B cell (primary cell): Measurements from ENCODE around the gene CAPN14. TPM values are rescaled to one million over a fixed set of nuclear protein-coding genes. Genes with fewer than 3 reads are reported as not detected.

ENCODE experiments used
- ATAC-seq: fragments of 200-7000 bp; cut with Tn5 transposase; one replicate; pipeline ENCODE4 v1.10.0; 2021; ENCODE audit warnings: low read depth, mild to moderate bottlenecking, moderate number of reproducible peaks, moderate library complexity
- CTCF ChIA-PET: fragments of 350-600 bp; sonication (Branson Sonifier 250); formaldehyde crosslinking; loops from one replicate; lab custom pipeline; 2021; ENCODE audit warnings: antibody characterized with exemption, inconsistent platforms; lab: Charles Lee
- POLR2A ChIA-PET: fragments of 350-600 bp; sonication (Branson Sonifier 250); formaldehyde crosslinking; loops from one replicate; lab custom pipeline; 2021; ENCODE audit warnings: antibody characterized with exemption; lab: Charles Lee
- DNase-seq: peaks from one replicate; pipeline ENCODE4 v3.0.0; 2013
- H2AFZ ChIP-seq: 2 replicates; pipeline ENCODE4 v1.6.1; 2012; ENCODE audit warnings: mild to moderate bottlenecking, low read depth, low read length; ENCODE audit not compliant: insufficient read depth, poor library complexity, severe bottlenecking
- H3K27ac ChIP-seq, 2 donors: 1 replicate in 1 of 2; 2 replicates in 1 of 2; pipeline ENCODE4 v1.5.1; 2012 to 2013; ENCODE audit warnings: low read length in 2 of 2, mild to moderate bottlenecking in 2 of 2, moderate library complexity in 1 of 2
- H3K27me3 ChIP-seq, 4 experiments: fragments of 200-600 bp in 1 of 4; sonication (generic) in 1 of 4; replicated peaks in 1 of 4; 1 replicate in 2 of 4; 2 replicates in 2 of 4; pipeline versions ENCODE4 v1.6.1 to v1.7.0; 2013 to 2016; ENCODE audit warnings: low read length in 3 of 4, mild to moderate bottlenecking in 2 of 4, mixed read lengths in 1 of 4, moderate library complexity in 1 of 4; ENCODE audit not compliant: insufficient read depth in 4 of 4, control insufficient read depth in 3 of 4; ENCODE audit errors: control extremely low read depth in 1 of 4
- H3K36me3 ChIP-seq, 2 experiments: replicated peaks in 1 of 2; 1 replicate in 1 of 2; 2 replicates in 1 of 2; pipeline versions ENCODE4 v1.6.1 to v1.7.1; 2013; ENCODE audit warnings: low read length in 1 of 2; ENCODE audit not compliant: insufficient read depth in 2 of 2, control insufficient read depth in 1 of 2; ENCODE audit errors: control extremely low read depth in 1 of 2, extremely low read depth in 1 of 2
- H3K4me1 ChIP-seq, 2 donors: fragments of 200-600 bp in 1 of 2; sonication (generic) in 1 of 2; 1 replicate in 1 of 2; 2 replicates in 1 of 2; pipeline versions ENCODE4 v1.5.1 to v1.6.1; 2013 to 2017; ENCODE audit warnings: low read length in 2 of 2; ENCODE audit not compliant: control insufficient read depth in 2 of 2, insufficient read depth in 2 of 2
- H3K4me2 ChIP-seq: replicated peaks from 2 replicates; pipeline ENCODE3; 2012; ENCODE audit warnings: mild to moderate bottlenecking, low read depth, low read length; ENCODE audit not compliant: poor library complexity, severe bottlenecking
- H3K4me3 ChIP-seq, 5 experiments: fragments of 200-600 bp in 1 of 5; sonication (generic) in 1 of 5; 1 replicate in 3 of 5; 2 replicates in 2 of 5; pipeline versions ENCODE4 v1.5.1 to v1.7.0; 2011 to 2016; ENCODE audit warnings: low read length in 4 of 5, mild to moderate bottlenecking in 4 of 5, low read depth in 2 of 5, control low read depth in 1 of 5, moderate library complexity in 1 of 5; ENCODE audit not compliant: insufficient read depth in 1 of 5; ENCODE audit errors: control extremely low read depth in 1 of 5, extremely low read depth in 1 of 5
- H3K79me2 ChIP-seq: fragments of 200-600 bp; sonication (generic); one replicate; pipeline ENCODE4 v1.6.0; 2016; ENCODE audit warnings: low read length; ENCODE audit not compliant: control insufficient read depth, insufficient read depth
- H3K9ac ChIP-seq: fragments of 200-600 bp; sonication (generic); 2 replicates; pipeline ENCODE4 v1.6.1; 2017; ENCODE audit warnings: mild to moderate bottlenecking, low read length, moderate library complexity
- H3K9me3 ChIP-seq, 3 donors: one replicate each; pipeline versions ENCODE4 v1.6.1 to v1.7.1; 2013; ENCODE audit warnings: low read length in 2 of 3; ENCODE audit not compliant: control insufficient read depth in 2 of 3, insufficient read depth in 1 of 3; ENCODE audit errors: control extremely low read depth in 1 of 3
- H4K20me1 ChIP-seq: 2 replicates; pipeline ENCODE4 v1.6.0; 2012; ENCODE audit warnings: mild to moderate bottlenecking, low read length; ENCODE audit not compliant: insufficient read depth, control insufficient read depth, poor library complexity, severe bottlenecking
- H3K27ac Mint-ChIP-seq: one replicate; pipeline ENCODE4 v1.8.0; 2021; ENCODE audit warnings: mixed read lengths
- H3K27me3 Mint-ChIP-seq: one replicate; pipeline ENCODE4 v1.8.0; 2021; ENCODE audit warnings: mixed read lengths
- H3K4me1 Mint-ChIP-seq: one replicate; pipeline ENCODE4 v1.8.0; 2021; ENCODE audit warnings: mixed read lengths
- H3K4me3 Mint-ChIP-seq: one replicate; pipeline ENCODE4 v1.8.0; 2021; ENCODE audit warnings: mixed read lengths
- H3K9me3 Mint-ChIP-seq: one replicate; pipeline ENCODE4 v1.8.0; 2022; ENCODE audit warnings: mixed read lengths; ENCODE audit not compliant: insufficient read depth
- EZH2 ChIP-seq: IDR thresholded peaks from 2 replicates; pipeline ENCODE4 v1.6.1; 2012; ENCODE audit warnings: borderline replicate concordance, low read depth, mild to moderate bottlenecking, moderate library complexity, low read length; ENCODE audit not compliant: insufficient read depth, poor library complexity, severe bottlenecking
- whole genome bisulfite sequencing: methylation state at CpG from one replicate; pipeline ENCODE4 v1.1.5; 2013; ENCODE audit warnings: missing lambda C conversion rate; ENCODE audit not compliant: insufficient coverage; 5-methylcytosine and 5-hydroxymethylcytosine counted together
- intact Hi-C: fragments of 100-400 bp; cut with micrococcal nuclease; formaldehyde crosslinking; loops from one replicate; pipeline ENCODE4 v1.10.0; 2022
- polyA plus RNA-seq: library from polyadenylated mRNA; depleted of rRNA; stranded (reverse); fragments of >200 nt; gene quantifications from 2 replicates; pipeline ENCODE4 v1.2.3, GENCODE V29; 2012
- total RNA-seq, 2 donors: library from RNA; stranded (reverse); fragments of 120-200 nt in 1 of 2; gene quantifications; 1 replicate in 1 of 2; 2 replicates in 1 of 2; pipeline versions ENCODE4 v1.2.3 to v1.2.4, GENCODE V29; 2013 to 2022
- TF ChIP-seq, protein P1 (sequence below): fragments of 200-600 bp; IDR thresholded peaks from one replicate; pipeline ENCODE4 v1.8.0; 2022; ENCODE audit warnings: antibody characterized with exemption, mild to moderate bottlenecking

CAPN14 gene
- total and polyA plus RNA-seq, 2 donors (not counting 1 experiment from before 2014, with no cell fraction given): 2.5 to 7.8 TPM

DNA sequence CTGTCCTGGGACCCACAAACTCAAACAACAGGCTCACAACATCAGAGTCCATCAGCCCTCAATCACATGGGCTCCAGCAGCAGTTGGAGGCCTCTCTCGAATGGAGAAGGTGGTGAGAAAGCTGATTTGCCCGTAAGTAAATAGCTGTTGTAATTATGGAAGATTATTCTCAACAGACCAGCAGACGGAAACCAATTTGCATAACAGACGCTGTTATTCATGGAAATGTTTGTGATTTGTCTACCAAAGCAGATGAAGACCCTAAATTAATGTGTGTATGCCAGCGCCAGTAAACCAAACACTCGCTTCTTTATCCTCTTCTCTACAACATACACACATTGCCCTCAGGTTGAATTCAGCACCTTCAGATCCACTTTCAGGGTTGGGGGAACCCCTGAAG, 55.7 kb downstream of the CAPN14 start:
- H4K20me1 ChIP-seq: no peaks in the 10 kb centered on the region
- H2AFZ ChIP-seq: no peak overlapping the region
- CTCF ChIA-PET: interaction anchor here (1.0 to 2.7 kb wide), 2 partner anchors 8 to 10 kb away, joined by 4 to 9 read pairs; no protein-coding TSS in a partner anchor
- peaks cover 6% of the 10 kb centered on the region for H3K27me3 Mint-ChIP-seq
- no peaks in the 10 kb centered on the region for H3K9me3 ChIP-seq
- H3K27ac Mint-ChIP-seq: no peak overlapping the region
- no peaks in the 10 kb centered on the region for H3K9me3 Mint-ChIP-seq
- H3K27me3 ChIP-seq: no peaks in the 10 kb centered on the region
- no peak overlapping the region for H3K9ac ChIP-seq
- POLR2A ChIA-PET: no interaction called here
- no peaks in the 10 kb centered on the region for H3K36me3 ChIP-seq
- H3K4me3 Mint-ChIP-seq: no peak overlapping the region
- WGBS: 75% methylated on average over 2 of the region's 6 CpGs
- ATAC-seq (no peak), DNase-seq (no peak)
- H3K4me1 Mint-ChIP-seq: peaks cover 20% of the 10 kb centered on the region
- TF ChIP-seq, protein P1, sequence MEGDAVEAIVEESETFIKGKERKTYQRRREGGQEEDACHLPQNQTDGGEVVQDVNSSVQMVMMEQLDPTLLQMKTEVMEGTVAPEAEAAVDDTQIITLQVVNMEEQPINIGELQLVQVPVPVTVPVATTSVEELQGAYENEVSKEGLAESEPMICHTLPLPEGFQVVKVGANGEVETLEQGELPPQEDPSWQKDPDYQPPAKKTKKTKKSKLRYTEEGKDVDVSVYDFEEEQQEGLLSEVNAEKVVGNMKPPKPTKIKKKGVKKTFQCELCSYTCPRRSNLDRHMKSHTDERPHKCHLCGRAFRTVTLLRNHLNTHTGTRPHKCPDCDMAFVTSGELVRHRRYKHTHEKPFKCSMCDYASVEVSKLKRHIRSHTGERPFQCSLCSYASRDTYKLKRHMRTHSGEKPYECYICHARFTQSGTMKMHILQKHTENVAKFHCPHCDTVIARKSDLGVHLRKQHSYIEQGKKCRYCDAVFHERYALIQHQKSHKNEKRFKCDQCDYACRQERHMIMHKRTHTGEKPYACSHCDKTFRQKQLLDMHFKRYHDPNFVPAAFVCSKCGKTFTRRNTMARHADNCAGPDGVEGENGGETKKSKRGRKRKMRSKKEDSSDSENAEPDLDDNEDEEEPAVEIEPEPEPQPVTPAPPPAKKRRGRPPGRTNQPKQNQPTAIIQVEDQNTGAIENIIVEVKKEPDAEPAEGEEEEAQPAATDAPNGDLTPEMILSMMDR: no peak
- no peak for TF ChIP-seq EZH2
- intact Hi-C loops: no loop called here
- no peaks in the 10 kb centered on the region for H3K79me2 ChIP-seq
- H3K4me1 ChIP-seq: peaks cover 9 to 11% of the 10 kb centered on the region in 2 donors
- no peak overlapping the region for H3K27ac ChIP-seq
- H3K4me2 ChIP-seq: no peak overlapping the region
- H3K4me3 ChIP-seq: no peak overlapping the region

DNA sequence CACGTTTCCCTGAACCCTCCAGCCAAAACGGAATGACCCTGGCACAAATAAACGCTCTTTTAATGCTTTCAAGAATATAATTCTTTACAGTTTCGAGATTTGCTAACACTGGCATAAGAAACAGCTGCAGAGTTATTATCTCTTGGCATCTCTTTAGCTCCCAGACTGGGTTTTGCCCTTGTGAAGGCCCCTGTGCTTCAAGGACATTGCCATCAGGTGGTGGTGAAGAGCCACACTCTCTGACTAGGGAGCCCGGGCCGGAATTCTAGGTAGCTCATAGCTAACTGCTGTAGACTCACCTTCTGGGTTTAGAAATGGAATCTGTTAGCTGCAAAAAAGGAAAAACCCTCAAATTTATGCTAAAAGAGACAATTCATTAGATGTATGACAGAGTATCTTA, 65.8 kb downstream of the CAPN14 start:
- H3K9ac ChIP-seq: no peak overlapping the region
- 100% methylated on average over 2 of the region's 6 CpGs for WGBS
- TF ChIP-seq, protein P1: no peak
- TF ChIP-seq EZH2: no peak
- intact Hi-C loops: no loop called here
- ATAC-seq (no peak), DNase-seq (no peak)
- Mint-ChIP-seq H3K4me1 (peaks cover 8% of the 10 kb centered on the region), H3K27ac (no peak overlapping the region), H3K27me3 (no peaks in the 10 kb centered on the region), H3K4me3 (no peak overlapping the region), H3K9me3 (peaks cover 2% of the 10 kb centered on the region)
- CTCF ChIA-PET: interaction anchor here (0.7 to 1.5 kb wide), 8 partner anchors 11 to 182 kb away, joined by 3 to 4 read pairs (median 4); partner anchors contain the start of gene GALNT14
- H3K27me3 ChIP-seq: no peaks in the 10 kb centered on the region
- H3K9me3 ChIP-seq: peaks cover 3 to 25% (median 15%) of the 10 kb centered on the region in 3 donors
- H3K4me2 ChIP-seq: no peak overlapping the region
- no peak overlapping the region for H2AFZ ChIP-seq
- no peak overlapping the region for H3K4me3 ChIP-seq
- POLR2A ChIA-PET: no interaction called here
- no peak overlapping the region for H3K27ac ChIP-seq
- no peaks in the 10 kb centered on the region for H3K4me1 ChIP-seq
- no peaks in the 10 kb centered on the region for H3K79me2 ChIP-seq
- no peaks in the 10 kb centered on the region for H3K36me3 ChIP-seq
- no peaks in the 10 kb centered on the region for H4K20me1 ChIP-seq
